SK-N-SH treated with all-trans-retinoic acid at 6 μM for 48 hours (cell line): Measurements from ENCODE around the gene FARP1.

Experiments used
- ATAC-seq: fragments of 200-7000 bp; cut with Tn5 transposase; 3 replicates; pipeline ENCODE4 v1.9.1; 2020; ENCODE audit warnings: mild to moderate bottlenecking, moderate library complexity
- ARNTL ChIP-seq: fragments of 450-650 bp; formaldehyde crosslinking; IDR thresholded peaks from 2 replicates; pipeline ENCODE4 v1.5.0; 2020; ENCODE audit warnings: low read depth, mild to moderate bottlenecking, moderate library complexity, borderline replicate concordance
- BACH2 ChIP-seq: fragments of 250-450 bp; sonication (Bioruptor Pico); IDR thresholded peaks from 2 replicates; pipeline ENCODE4 v1.9.0; 2021; ENCODE audit warnings: mild to moderate bottlenecking, borderline replicate concordance
- CSDC2 ChIP-seq: fragments of 250-450 bp; sonication (Bioruptor Pico); IDR thresholded peaks from 2 replicates; pipeline ENCODE4 v1.5.0; 2020; ENCODE audit warnings: mild to moderate bottlenecking, moderate library complexity
- CSRNP3 ChIP-seq: fragments of 250-450 bp; sonication (Bioruptor Pico); IDR thresholded peaks from 2 replicates; pipeline ENCODE4 v1.5.1; 2021; ENCODE audit warnings: mild to moderate bottlenecking, moderate library complexity
- ESRRG ChIP-seq: fragments of 250-450 bp; sonication (Bioruptor Pico); IDR thresholded peaks from 2 replicates; pipeline ENCODE4 v1.6.1; 2021; ENCODE audit warnings: mild to moderate bottlenecking
- ISL1 ChIP-seq: fragments of 250-450 bp; sonication (Bioruptor Pico); IDR thresholded peaks from 2 replicates; pipeline ENCODE4 v2.1.2; 2022; ENCODE audit warnings: mild to moderate bottlenecking, moderate library complexity
- PATZ1 ChIP-seq: fragments of 250-450 bp; sonication (Bioruptor Pico); IDR thresholded peaks from 2 replicates; pipeline ENCODE4 v1.8.0; 2020; ENCODE audit warnings: mild to moderate bottlenecking, moderate library complexity, borderline replicate concordance
- RARB ChIP-seq: fragments of 250-450 bp; sonication (Bioruptor Pico); IDR thresholded peaks from 2 replicates; pipeline ENCODE4 v1.8.0; 2021; ENCODE audit warnings: mild to moderate bottlenecking, moderate library complexity
- TCF4 ChIP-seq: fragments of 250-450 bp; sonication (Bioruptor Pico); IDR thresholded peaks from 2 replicates; pipeline ENCODE4 v1.8.0; 2021; ENCODE audit warnings: mild to moderate bottlenecking, moderate library complexity, borderline replicate concordance
- TOX ChIP-seq: fragments of 250-450 bp; sonication (Bioruptor Pico); IDR thresholded peaks from 2 replicates; pipeline ENCODE4 v1.8.0; 2021; ENCODE audit warnings: mild to moderate bottlenecking, moderate library complexity, borderline replicate concordance
- TSHZ2 ChIP-seq: fragments of 250-450 bp; sonication (Bioruptor Pico); IDR thresholded peaks from 2 replicates; pipeline ENCODE4 v1.5.0; 2020; ENCODE audit warnings: mild to moderate bottlenecking, moderate library complexity
- ZC3H10 ChIP-seq: fragments of 250-450 bp; sonication (Bioruptor Pico); IDR thresholded peaks from 2 replicates; pipeline ENCODE4 v1.5.1; 2021; ENCODE audit warnings: mild to moderate bottlenecking, moderate library complexity
- ZFP3 ChIP-seq: fragments of 250-450 bp; sonication (Bioruptor Pico); IDR thresholded peaks from 2 replicates; pipeline ENCODE4 v1.5.0; 2020; ENCODE audit warnings: mild to moderate bottlenecking, moderate library complexity
- ZFP30 ChIP-seq: fragments of 450-650 bp; formaldehyde crosslinking; IDR thresholded peaks from 2 replicates; pipeline ENCODE4 v1.5.0; 2022; ENCODE audit warnings: mild to moderate bottlenecking, moderate library complexity
- ZNF565 ChIP-seq: fragments of 450-650 bp; formaldehyde crosslinking; conservative IDR thresholded peaks from 2 replicates; pipeline ENCODE4 v1.5.0; 2020; ENCODE audit warnings: low read depth, mild to moderate bottlenecking, moderate library complexity
- ZNF70 ChIP-seq: fragments of 450-650 bp; formaldehyde crosslinking; IDR thresholded peaks from 2 replicates; pipeline ENCODE4 v1.5.0; 2020; ENCODE audit warnings: mild to moderate bottlenecking, moderate library complexity
- ZNF8 ChIP-seq: fragments of 450-650 bp; formaldehyde crosslinking; IDR thresholded peaks from 2 replicates; pipeline ENCODE4 v1.5.0; 2020; ENCODE audit warnings: mild to moderate bottlenecking, moderate library complexity

The FARP1 gene

GRCh38 chr13:98494769-98495168 is 351.9 kb downstream of the FARP1 start:
- no peak for ATAC-seq
- TF ChIP-seq TCF4 (CRISPR knock-in tag) = no peak
- TF ChIP-seq ESRRG = no peak
- no peak for TF ChIP-seq ISL1 (CRISPR knock-in tag)
- no peak for TF ChIP-seq ZFP30 (CRISPR knock-in tag)
- no peak for TF ChIP-seq ZFP3 (CRISPR knock-in tag)
- no peak for TF ChIP-seq TOX

GRCh38 chr13:98495627-98496478 is 353.0 kb downstream of the FARP1 start:
- TF ChIP-seq TOX (no peak), CSDC2 (no peak), TCF4 (CRISPR knock-in tag) (no peak), TSHZ2 (CRISPR knock-in tag) (no peak), ZFP30 (CRISPR knock-in tag) (no peak), ARNTL (CRISPR knock-in tag) (no peak), PATZ1 (CRISPR knock-in tag) (no peak)
- ATAC-seq = peak; percentile 45

- ATAC-seq = no peak
- TF ChIP-seq ZNF70 (CRISPR knock-in tag) (no peak), ZFP30 (CRISPR knock-in tag) (no peak), TCF4 (CRISPR knock-in tag) (no peak), TSHZ2 (CRISPR knock-in tag) (no peak), RARB (no peak), ZNF565 (no peak)
These were observed 353.5 kb downstream of the FARP1 start for GRCh38 chr13:98496479-98496791.

GRCh38 chr13:98496966-98497365 is 354.1 kb downstream of the FARP1 start:
- no peak for ATAC-seq
- TF ChIP-seq TCF4 (CRISPR knock-in tag) = no peak
- TF ChIP-seq ZNF8 = no peak
- no peak for TF ChIP-seq ESRRG
- no peak for TF ChIP-seq TSHZ2 (CRISPR knock-in tag)
- no peak for TF ChIP-seq BACH2
- TF ChIP-seq ARNTL (CRISPR knock-in tag) = no peak
- no peak for TF ChIP-seq ZC3H10
- TF ChIP-seq CSRNP3 (CRISPR knock-in tag) = no peak
